GM18498 (cell line): Measurements from ENCODE around the gene HNRNPUL2.
"Not testable (repeated sequence)": the region's sequence is repeated elsewhere in the genome, so short reads cannot be mapped to it uniquely, and the experiment has no call there.

Source experiments
- ATAC-seq: cut with Tn5 transposase; IDR thresholded peaks from one replicate; pipeline ENCODE4 v1.9.1; 2021; ENCODE audit warnings: mild to moderate bottlenecking, moderate library complexity; ENCODE audit not compliant: unreplicated experiment

HNRNPUL2 gene

DNA sequence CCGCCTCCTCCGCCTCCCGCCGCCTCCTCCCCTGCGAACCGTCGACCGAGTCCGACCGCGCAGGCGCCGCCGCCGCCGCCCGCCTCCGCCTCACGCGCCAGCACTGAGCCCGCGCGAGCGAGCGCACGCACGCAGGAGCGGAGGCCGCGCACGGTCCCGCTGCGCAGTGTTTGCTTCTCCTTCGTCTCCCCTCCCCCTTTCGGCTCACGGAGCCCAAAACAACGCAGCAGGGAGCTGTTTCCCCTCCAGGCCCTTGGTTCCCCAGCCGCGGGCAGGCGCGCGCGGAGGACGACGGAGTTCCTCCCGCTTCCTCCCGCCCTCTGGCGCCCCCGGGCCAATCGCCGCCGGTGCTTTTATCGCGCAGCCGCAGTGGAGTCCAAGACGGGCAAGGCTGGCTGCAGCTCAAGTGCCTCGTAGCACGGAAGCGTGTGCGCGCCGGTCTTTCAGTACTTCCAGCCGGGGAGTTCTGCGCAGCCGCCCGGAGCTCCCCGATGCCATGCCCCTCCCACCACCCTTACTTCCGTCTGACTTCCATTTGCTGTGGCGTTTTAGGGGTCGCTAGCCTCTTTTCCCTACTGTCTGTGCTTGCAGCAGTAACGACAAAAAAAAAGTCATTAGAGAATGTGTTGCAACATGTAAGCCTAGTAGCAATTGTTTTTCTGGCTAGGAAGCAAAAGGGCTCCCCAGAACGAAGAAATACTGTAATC, at the start of gene HNRNPUL2:
TSS of gene HNRNPUL2 (minus strand) at position 293 of the 707 bp plus-strand sequence. CDS start 301 bp downstream, outside the sequence.
- ATAC-seq: peak; percentile 76

DNA sequence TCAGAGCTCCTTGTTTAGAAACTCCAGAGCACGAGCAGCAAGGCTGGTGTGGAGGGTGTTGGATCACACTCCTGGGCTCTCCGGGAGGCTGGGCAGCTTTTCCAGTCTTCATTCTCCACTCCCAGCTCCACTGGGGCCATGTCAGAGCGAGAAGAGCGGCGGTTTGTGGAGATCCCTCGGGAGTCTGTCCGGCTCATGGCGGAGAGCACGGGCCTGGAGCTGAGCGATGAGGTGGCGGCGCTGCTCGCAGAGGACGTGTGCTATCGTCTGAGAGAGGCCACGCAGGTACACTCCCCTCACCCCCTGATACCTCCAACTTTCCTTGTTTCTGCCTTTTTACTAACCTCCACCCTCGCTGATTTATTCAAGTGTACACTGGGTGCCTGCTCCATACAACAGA, 48.4 kb upstream of the HNRNPUL2 start:
- no peak for ATAC-seq

DNA sequence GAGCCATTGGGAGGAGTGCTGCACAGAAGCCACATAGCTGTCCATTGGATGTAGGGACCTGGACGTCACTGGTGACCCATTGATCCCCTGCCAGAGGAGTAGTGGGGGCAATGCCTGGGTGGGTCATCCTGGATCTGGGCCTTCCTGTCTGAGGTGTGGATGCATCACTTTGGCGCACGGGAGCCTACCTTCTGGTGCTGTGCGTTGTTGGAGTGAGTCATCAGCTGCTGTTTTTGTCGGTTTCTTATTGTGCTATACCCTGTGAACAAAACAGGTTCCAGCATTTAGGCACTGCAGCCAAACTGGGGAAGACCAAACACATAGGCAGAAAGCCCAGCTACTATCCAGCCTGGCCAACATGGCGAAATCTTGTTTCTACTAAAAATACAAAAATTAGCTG, 47.1 kb upstream of the HNRNPUL2 start:
- no peak for ATAC-seq

DNA sequence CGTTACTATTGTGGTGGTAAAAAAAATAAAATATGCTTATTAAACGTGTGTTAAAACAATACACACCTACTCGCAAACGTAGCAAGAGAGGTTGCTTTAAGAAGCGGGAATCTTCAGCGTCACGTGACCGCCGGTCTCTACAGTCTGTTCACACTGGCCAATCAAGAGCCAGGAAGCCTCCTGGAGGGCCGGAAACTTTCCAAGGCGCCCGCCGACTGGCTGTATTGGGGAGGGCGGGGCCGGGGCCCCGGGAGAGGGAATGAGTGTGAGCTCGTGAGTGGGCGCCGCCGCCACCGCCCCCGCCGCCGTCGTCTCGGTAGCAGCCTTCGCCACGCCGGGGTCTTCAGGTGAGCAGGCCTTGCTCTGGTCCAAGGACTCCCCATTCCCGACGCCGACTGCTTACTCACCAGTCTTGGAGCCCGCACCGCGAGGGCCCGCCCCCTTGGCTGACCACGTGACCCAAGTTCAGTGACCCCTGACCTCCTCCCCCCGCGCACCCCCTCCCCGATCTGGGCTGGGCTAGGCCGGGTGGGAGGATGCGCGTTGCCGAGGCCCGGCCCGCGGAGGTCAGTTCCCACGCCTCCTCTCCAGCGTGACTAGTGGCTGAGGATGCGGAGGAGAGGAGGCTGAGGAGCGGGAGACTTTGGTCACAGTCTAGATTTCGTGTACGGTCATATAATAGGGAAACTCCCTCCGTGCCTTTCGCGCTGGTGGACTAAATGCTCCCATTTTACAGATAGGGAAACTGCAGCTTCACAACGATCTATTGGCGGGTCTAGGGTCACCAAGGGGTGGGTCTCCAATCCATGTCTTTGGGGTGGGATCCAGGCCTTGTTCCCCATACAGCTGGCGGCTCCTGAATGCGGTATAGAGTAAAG, 44.1 kb upstream of the HNRNPUL2 start, which contains the start of gene TAF6L:
TSS of gene TAF6L (plus strand) at position 253 of the 878 bp plus-strand sequence. CDS start 4,388 bp downstream, outside the sequence.
- ATAC-seq: peak; percentile 83

DNA sequence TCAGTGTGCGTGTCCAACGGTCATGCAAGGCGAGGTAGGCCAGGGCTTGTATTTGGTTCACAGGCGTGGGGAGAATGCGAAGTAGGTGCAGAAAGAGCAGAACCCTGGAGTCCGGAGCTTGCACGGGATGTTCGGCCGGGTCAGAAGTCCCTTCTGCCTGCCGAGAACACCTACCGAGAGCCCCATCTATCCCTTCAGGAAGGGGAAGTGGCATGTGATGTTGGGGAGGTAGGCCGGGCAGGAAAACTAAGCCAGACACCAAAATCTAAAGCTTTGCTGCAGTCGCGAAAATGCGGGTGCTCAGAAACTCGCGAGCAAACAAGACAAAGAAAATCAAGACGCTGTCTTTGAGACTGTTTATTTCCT, 43.5 kb upstream of the HNRNPUL2 start:
- no peak for ATAC-seq

DNA sequence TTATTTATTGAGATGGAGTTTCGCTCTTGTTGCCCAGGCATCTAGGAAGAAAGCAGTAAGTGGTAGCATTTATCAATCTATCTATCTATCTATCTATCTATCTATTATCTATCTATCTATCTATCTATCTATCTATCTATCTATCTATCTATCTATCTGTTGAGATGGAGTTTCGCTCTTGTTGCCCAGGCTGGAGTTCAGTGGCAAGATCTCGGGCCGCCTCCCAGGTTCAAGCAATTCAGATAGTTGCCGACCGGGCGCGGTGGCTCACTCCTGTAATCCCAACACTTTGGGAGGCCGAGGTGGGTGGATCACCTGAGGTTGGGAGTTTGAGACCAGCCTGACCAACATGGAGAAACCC, 33.6 kb upstream of the HNRNPUL2 start:
- not testable (repeated sequence) for ATAC-seq

DNA sequence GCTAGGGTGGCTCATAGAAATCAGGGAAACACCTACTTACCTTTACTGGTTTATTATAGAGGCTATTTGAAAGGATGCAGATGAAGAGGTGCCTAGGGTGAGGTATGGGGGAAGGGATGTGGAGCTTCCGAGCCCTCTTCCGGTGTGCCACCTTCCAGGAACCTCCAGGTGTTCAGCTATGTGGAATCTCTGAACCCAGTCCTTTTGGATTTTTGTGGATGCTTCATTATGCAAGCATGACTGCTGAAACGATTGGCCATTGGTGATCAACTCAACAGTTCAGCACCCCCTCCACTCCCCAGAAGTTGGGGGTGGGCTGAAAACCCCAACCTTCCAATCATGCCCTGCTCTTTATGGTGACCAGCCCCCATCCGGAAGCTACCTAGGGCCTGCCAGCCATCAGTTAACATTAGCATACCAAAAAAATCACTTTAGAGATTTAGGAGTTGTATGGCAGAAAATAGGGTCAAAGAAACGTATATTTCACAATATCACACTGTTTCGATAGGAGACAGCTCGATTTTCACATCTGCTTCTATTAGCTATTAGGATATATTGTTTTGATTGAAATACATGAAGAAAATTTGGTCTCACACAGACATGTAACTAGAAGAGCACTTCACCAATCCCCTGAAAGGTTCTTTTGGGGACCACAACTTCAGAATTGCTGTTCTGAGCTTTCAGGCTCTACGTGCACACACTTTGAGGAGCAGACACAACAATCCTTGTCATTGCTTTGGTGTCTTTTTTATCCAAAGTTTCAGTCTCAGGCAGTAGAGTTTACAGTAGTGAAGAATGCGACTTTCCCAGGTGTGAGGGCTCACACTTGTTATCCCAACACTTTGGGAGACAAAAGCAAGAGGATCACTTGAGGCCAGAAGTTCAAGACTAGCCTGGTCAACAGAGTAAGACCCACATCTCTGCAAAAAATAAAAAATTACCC, 30.9 kb upstream of the HNRNPUL2 start:
- ATAC-seq: no peak

DNA sequence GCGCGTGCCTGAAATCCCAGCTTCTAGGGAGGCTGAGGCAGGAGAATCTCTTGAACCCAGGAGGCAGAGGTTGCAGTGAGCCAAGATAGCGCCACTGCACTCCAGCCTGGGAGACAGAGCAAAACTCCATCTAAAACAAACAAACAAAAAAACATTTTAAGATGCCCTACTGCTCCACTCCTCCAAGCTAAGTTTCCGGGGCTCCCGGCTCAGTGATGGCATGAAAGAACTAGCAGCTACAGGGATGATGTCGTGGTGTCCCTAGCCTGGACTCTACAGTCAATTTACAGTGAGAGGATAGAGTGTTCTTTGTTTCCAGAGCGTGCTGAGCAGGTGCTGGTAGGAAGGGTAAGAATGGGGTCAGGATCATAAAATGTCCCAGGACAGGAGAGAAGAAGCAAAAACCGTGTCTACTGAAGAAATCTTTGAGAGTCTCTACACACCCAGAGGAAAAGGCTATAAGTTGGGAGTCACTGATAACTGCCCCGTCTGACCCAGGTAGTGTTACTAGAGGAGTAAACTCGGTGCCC, 27.9 kb upstream of the HNRNPUL2 start:
- no peak for ATAC-seq

DNA sequence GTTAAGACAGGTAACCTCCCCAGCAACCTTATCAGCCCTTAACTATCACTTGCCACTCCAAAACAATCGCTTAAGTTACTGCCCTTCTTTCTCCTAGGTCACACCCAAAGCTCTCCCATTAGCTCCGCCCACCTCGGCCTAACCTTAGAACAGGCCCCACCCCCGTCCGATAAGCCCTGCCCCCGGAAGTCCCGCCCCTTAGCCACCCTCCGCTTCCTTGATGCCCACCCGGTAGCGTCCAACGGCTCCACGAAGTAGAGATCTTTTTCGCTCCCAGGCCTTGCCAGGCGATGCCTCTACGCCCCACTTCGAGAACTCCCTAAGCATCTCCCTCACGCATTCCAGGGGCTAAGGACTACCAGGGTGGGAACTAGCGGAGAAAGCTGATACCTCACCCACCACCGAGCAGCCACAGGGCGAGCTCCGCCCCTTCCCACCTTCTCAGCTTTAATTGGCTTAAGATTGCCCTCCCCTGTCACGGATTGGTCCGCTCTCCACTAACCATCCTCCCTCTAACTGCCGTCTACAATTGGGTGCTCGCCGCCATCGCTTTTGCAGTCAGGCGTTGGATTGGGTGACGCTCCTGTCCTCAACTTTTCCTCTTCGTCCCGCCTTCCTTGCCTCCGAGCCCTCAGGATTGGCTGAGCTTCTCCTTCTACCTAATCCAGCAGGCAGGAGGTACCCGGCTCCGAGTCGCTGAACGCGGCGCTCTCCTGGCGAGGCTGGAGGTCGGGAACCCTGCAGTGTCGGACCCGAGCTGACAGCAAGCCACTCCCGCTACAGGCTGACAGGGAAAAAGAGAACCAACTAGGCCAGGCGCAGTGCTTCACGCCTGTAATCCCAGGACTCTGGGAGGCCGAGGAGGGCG, 26.7 kb upstream of the HNRNPUL2 start, which contains the start of gene ZBTB3:
TSS of gene ZBTB3 (minus strand) at position 425 of the 868 bp plus-strand sequence. CDS start 496 bp downstream, outside the sequence.
- peak; percentile 94 for ATAC-seq

DNA sequence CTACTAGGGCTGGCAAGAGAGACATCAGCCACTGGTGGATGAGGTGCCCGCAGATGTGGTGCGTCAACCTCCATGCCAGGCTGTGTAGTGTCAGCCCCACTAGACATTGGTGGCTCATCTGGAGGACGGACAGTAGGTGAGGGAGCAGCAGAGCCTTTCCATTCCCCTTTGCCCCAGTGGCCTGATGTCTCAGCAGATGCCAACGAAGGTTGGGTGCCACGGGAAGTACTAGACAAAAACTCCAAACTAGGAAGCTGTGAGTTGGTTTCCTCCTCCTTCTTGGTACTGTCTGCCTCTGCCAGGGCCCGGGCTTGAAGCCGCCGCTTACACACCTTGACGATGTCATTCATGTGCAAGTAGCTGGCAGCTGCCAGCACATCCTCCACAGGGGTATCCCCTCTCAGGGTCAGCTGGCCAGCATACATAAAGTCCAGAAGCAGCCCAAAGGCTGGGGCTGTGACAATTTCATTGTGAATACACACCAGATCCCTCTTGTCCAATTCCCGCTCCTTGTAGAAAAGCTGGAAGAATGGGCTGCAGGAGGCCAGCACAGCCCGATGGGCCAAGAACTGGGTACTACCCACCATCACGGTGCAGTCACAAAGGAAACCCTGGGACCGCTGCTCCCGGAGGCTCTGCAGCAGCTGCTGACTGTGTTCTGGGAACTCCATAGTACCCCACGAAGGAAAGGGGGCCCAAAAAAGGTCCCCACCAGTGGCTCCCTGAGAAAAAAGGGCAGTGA, 25.9 kb upstream of the HNRNPUL2 start:
- peak; percentile 2 for ATAC-seq

DNA sequence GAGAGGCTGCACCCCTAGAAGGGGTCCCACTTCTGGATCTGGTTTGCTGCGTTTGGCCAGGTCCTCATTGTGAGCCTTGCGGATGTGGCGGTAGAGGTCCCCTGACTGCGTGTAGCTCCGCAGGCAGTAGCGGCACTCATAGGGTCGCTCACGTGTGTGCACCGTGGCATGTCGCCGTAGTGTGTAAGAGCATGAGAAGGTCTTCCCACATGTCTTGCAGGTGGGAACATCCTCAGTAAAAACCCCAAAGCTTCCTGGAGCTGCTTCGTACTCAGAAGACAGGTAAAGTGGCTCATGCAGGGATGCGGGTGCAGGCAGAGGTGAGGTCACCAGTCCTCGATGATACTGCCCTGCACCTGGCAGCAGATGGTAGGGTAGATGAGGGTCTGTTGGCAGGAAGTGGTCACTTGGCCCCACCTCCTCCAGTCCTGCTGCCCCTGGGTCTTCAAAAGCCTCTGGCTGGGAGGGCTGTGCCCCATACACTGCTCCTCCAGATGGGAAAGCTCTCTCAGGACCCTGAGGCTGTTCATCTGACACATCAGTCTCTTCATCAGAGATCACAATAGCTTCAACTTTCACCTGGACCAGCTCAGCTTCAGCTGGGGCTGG, 25.0 kb upstream of the HNRNPUL2 start:
- no peak for ATAC-seq

DNA sequence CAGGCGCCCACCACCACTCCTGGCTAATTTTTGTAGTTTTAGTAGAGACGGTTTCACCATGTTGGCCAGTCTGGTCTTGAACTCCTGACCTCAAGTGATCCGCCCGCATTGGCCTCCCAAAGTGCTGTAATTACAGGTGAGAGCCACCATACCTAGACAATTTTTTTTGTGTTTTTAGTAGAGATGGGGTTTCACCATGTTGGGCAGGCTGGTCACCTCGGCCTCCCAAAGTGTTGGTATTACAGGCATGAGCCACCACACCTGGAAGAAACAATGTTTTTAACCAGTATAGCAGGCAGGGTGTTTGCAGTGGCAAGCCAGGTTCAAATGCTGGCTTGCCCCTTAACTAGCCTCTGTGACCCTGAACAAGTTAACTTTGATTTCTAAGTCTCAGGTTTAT, 22.7 kb upstream of the HNRNPUL2 start:
- not testable (repeated sequence) for ATAC-seq

DNA sequence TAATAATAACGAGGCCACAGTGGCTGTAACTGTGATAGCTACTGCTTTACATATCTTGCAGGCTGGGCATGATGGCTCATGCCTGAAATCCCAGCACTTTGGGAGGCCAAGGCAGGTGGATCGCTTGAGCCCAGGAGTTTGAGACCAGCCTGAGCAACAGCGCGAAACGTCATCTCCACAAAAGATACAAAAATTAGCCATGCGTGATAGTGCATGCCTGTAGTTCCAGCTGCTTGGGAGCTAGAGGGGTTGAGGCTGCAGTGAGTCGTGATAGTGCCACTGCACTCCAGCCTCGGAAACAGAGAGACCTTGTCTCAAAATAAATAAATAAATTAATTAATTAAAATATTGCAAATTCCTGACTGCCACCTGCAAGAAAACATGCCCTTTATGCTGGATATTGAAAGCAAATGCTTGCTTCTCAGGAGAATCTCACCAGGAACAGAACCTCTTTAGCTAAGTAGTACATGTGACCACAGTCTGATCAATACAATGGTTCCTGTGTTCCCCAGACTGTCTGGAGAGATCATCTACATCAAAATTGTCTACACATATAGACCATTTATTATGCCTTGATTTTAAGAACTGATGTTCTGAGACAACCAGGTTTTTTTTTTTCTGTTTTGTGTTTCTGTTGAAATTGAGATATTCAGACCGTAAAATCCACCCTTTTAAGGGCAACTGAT, 20.4 kb upstream of the HNRNPUL2 start:
- ATAC-seq: no peak

DNA sequence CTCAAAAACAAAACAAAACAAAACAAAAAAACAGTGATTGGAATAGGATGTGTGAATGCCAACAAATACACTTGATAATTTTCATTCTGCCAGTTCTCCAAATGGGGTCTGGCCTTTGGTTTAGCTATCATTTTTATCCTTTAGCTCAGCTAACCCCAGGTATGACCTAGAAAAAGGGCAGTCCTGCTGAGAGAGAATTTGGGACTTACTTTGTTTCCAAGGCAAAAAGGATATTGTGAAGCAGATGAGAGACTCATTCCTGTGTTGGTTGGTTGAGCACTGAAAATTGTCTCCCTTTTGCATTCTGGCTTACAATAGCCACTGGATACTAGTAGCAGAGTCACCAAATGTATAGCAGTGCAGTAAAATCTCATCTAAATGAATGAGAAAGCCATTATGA, 9.9 kb upstream of the HNRNPUL2 start:
- ATAC-seq: no peak

DNA sequence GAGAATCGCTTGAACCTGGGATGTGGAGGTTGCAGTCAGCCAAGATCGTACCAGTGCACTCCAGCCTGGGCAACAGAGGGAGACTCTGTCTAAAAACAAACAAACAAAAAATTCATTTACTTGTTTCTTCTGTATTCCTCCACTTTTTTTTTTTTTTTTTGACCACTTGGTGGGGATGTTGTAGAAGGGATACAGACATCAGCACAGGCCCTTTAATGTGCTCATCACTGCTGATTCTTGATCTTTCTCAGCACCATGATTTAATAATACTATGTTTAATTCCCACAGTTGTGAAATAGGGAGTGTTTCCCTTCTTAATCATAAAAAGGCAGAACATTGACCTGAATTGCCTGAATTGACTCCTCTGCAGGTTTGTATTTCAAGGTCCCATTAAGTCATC, 5.6 kb upstream of the HNRNPUL2 start:
- no peak for ATAC-seq

DNA sequence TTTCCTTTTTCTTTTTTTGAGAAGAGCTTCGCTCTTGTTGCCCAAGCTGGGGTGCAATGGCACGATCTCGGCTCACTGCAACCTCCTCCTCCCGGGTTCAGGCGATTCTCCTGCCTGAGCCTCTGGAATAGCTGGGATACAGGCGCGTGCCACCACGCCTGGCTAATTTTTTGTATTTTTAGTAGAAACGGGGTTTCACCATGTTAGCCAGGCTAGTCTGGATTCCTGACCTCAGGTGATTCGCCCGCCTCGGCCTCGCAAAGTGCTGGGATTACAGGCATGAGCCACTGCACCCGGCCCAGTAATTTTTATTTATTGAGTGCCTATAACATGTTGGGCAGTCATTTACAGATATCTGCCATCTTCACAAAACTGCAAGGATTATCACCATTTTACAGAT, 2.8 kb upstream of the HNRNPUL2 start:
- ATAC-seq: not testable (repeated sequence)

DNA sequence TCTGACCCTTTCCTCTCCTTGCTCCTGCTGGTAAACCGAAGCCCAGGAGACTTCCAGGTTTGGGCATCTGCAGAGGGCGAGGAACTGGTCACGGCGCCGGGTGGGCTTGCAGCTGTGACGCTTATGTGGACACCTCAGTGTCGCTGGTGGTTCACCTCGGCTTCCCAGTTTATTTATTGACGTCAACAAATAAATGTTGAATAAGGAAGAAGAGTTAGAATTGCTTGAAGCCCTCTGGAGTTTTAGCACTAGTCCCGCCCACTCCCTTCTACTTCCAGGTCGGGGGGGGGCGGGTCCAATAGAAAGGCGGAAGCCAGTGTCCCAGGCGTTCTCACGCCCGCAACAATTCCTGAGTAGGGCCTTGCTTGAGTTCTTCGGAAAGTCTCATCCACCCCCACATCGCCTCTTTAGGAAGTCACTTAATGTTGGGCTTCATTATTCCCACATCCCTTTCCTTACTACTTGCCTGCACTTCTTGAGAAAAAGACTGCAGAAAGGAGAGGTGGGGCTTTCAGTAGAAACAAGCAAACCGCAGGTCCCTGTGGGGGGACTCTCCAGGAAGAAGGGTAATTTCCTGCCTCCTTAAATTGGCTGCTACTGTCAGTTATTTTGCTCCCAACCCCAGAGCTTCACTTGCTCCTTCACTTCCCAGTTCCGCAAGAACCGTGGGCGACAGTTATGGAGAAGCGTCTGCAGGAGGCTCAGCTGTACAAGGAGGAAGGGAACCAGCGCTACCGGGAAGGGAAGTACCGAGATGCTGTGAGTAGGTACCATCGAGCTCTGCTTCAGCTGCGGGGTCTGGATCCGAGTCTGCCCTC, 1.1 kb upstream of the HNRNPUL2 start, which contains the start of gene TTC9C:
TSS of gene TTC9C (plus strand) at position 316 of the 818 bp plus-strand sequence. CDS start at position 679, 363 bp downstream.
- peak; percentile 25 for ATAC-seq
